Neural progenitor cell (in vitro differentiated cells): ENCODE results near the gene KIF26B. TPM values are rescaled to one million over a fixed set of nuclear protein-coding genes. Genes with fewer than 3 reads are reported as not detected.
A peak's percentile ranks its signal among the peaks of the same experiment; 100 is the strongest.
"Not testable (repeated sequence)": the region's sequence is repeated elsewhere in the genome, so short reads cannot be mapped to it uniquely, and the experiment has no call there.

Source experiments
- DNase-seq: peaks from one replicate; pipeline ENCODE4 v3.0.0-alpha.2; 2016; ENCODE audit warnings: low spot score
- H2AFZ ChIP-seq: fragments of 200-600 bp; sonication (generic); replicated peaks from 2 replicates; pipeline ENCODE4 v1.6.1; 2016; ENCODE audit warnings: antibody characterized with exemption
- H3F3A ChIP-seq: fragments of 200-600 bp; sonication (generic); 2 replicates; pipeline ENCODE4 v1.6.1; 2016; ENCODE audit warnings: antibody characterized with exemption, low read depth
- H3K27ac ChIP-seq: fragments of 200-600 bp; sonication (generic); 2 replicates; pipeline ENCODE4 v1.5.1; 2016; ENCODE audit warnings: mild to moderate bottlenecking
- H3K27me3 ChIP-seq: fragments of 200-600 bp; sonication (generic); 2 replicates; pipeline ENCODE4 v1.6.1; 2016; ENCODE audit warnings: mild to moderate bottlenecking, moderate library complexity
- H3K36me3 ChIP-seq: fragments of 200-600 bp; sonication (generic); 2 replicates; pipeline ENCODE4 v1.5.1; 2016
- H3K4me1 ChIP-seq: fragments of 200-600 bp; sonication (generic); 2 replicates; pipeline ENCODE4 v1.6.1; 2016; ENCODE audit warnings: mixed run types
- H3K4me2 ChIP-seq: fragments of 200-600 bp; sonication (generic); 2 replicates; pipeline ENCODE4 v1.6.1; 2016
- H3K4me3 ChIP-seq: fragments of 200-600 bp; sonication (generic); 2 replicates; pipeline ENCODE4 v1.5.1; 2016
- H3K79me2 ChIP-seq: fragments of 200-600 bp; sonication (generic); 2 replicates; pipeline ENCODE4 v1.6.1; 2016; ENCODE audit warnings: low read depth
- H3K9ac ChIP-seq: fragments of 200-600 bp; sonication (generic); 2 replicates; pipeline ENCODE4 v1.6.1; 2016
- H3K9me3 ChIP-seq: fragments of 200-600 bp; sonication (generic); 2 replicates; pipeline ENCODE4 v1.5.1; 2016; ENCODE audit warnings: low read depth
- H4K20me1 ChIP-seq: fragments of 200-600 bp; sonication (generic); 2 replicates; pipeline ENCODE4 v1.6.1; 2016; ENCODE audit warnings: low read depth
- H3K27ac Mint-ChIP-seq: 3 replicates; pipeline ENCODE4 v1.8.0; 2021; ENCODE audit warnings: mixed read lengths
- H3K27me3 Mint-ChIP-seq: 2 replicates; pipeline ENCODE4 v1.8.0; 2022; ENCODE audit warnings: low read depth, mild to moderate bottlenecking, inconsistent platforms, moderate library complexity, mixed read lengths; ENCODE audit not compliant: insufficient read depth
- H3K36me3 Mint-ChIP-seq: 3 replicates; pipeline ENCODE4 v1.8.0; 2021; ENCODE audit warnings: mixed read lengths
- H3K4me1 Mint-ChIP-seq: 3 replicates; pipeline ENCODE4 v1.8.0; 2021; ENCODE audit warnings: mixed read lengths
- H3K4me3 Mint-ChIP-seq: 3 replicates; pipeline ENCODE4 v1.8.0; 2021; ENCODE audit warnings: mild to moderate bottlenecking, moderate library complexity, mixed read lengths
- H3K9me3 Mint-ChIP-seq: 3 replicates; pipeline ENCODE4 v1.8.0; 2020; ENCODE audit warnings: mixed read lengths
- CTCF ChIP-seq: fragments of 200-600 bp; sonication (generic); IDR thresholded peaks from 2 replicates; pipeline ENCODE4 v1.5.1; 2017; ENCODE audit warnings: antibody characterized with exemption, mild to moderate bottlenecking
- EZH2 ChIP-seq: fragments of 200-600 bp; sonication (generic); IDR thresholded peaks from 2 replicates; pipeline ENCODE4 v1.6.1; 2017; ENCODE audit warnings: antibody characterized with exemption, mild to moderate bottlenecking, moderate library complexity
- EZH2phosphoT487 ChIP-seq: fragments of 200-600 bp; sonication (generic); IDR thresholded peaks from 2 replicates; pipeline ENCODE4 v1.6.1; 2017; ENCODE audit warnings: antibody characterized with exemption
- total RNA-seq: library from RNA; depleted of rRNA; stranded (reverse); fragments of >200 nt; gene quantifications from 2 replicates; pipeline ENCODE4 v1.2.3, GENCODE V29; 2015; ENCODE audit warnings: low replicate concordance

KIF26B gene
- total RNA-seq, 1 donor from 2014 or later, result 0.47 TPM

DNA sequence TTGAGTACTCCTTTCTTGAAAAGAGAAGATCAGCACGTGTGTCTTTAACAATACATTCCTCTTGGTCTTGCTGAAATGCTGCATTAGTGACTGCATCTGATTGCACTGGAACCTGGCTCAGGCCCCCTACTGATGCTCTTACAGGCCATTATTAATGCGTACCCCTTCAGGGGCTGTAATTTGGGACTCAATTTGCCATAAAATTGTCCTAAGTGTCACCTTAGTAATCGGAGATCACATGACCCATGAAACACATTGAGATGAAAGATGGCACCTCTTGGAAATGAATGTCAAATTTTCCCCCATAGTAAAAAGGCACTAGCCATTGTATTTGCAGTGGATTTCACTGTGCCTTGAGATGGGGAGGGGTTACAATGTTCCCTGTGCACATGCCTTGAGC lies 563.3 kb downstream of the KIF26B start:
- no peaks in the 10 kb centered on the region for H3K9me3 Mint-ChIP-seq
- H3K27ac Mint-ChIP-seq, result peak overlapping the region; percentile 42
- no peak overlapping the region for H3K27ac ChIP-seq
- H3K4me1 Mint-ChIP-seq, result peaks cover 18% of the 10 kb centered on the region
- no peaks in the 10 kb centered on the region for H4K20me1 ChIP-seq
- DNase-seq, result no peak
- peaks cover 8% of the 10 kb centered on the region for H3K27me3 Mint-ChIP-seq
- H3K4me1 ChIP-seq, result peaks cover 6% of the 10 kb centered on the region
- no peaks in the 10 kb centered on the region for H3K36me3 Mint-ChIP-seq
- H3K9me3 ChIP-seq, result no peaks in the 10 kb centered on the region
- H3K4me3 ChIP-seq, result no peak overlapping the region
- no peak overlapping the region for H3K4me2 ChIP-seq
- no peaks in the 10 kb centered on the region for H3K79me2 ChIP-seq
- no peak for TF ChIP-seq EZH2phosphoT487
- no peak for TF ChIP-seq EZH2
- no peak for TF ChIP-seq CTCF
- no peaks in the 10 kb centered on the region for H3F3A ChIP-seq
- H2AFZ ChIP-seq, result no peak overlapping the region
- H3K9ac ChIP-seq, result no peak overlapping the region
- no peaks in the 10 kb centered on the region for H3K27me3 ChIP-seq
- H3K36me3 ChIP-seq, result no peaks in the 10 kb centered on the region
- H3K4me3 Mint-ChIP-seq, result no peak overlapping the region

DNA sequence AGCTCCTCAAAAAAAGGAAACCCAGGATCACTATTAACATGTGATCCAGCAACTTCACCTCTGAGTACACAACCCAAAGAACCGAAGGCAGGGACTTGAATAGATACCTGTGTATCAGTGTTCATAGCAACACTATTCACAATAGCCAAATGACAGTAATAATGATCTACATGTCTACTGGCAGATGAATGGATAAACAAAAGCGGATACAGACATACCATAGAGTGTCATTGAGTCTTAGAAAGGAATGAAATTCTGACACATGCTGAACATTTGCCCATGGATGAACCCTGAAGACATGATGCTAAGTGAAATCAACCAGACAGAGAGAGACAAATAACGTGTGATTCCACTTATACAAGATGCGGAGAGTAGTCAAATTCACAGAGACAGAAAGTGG lies 564.2 kb downstream of the KIF26B start:
- TF ChIP-seq CTCF (no peak), EZH2phosphoT487 (no peak), EZH2 (no peak)
- Histone ChIP-seq H3K27me3 (no peaks in the 10 kb centered on the region), H3F3A (no peaks in the 10 kb centered on the region), H2AFZ (no peak overlapping the region), H3K4me2 (no peak overlapping the region), H3K9me3 (no peaks in the 10 kb centered on the region), H3K36me3 (no peaks in the 10 kb centered on the region), H3K79me2 (no peaks in the 10 kb centered on the region), H4K20me1 (no peaks in the 10 kb centered on the region), H3K27ac (no peak overlapping the region), H3K9ac (no peak overlapping the region), H3K4me3 (no peak overlapping the region), H3K4me1 (peaks cover 6% of the 10 kb centered on the region)
- DNase-seq, result no peak
- H3K4me3 Mint-ChIP-seq, result no peak overlapping the region
- H3K27me3 Mint-ChIP-seq, result peaks cover 6% of the 10 kb centered on the region
- H3K36me3 Mint-ChIP-seq, result no peaks in the 10 kb centered on the region
- H3K27ac Mint-ChIP-seq, result no peak overlapping the region
- peaks cover 18% of the 10 kb centered on the region for H3K4me1 Mint-ChIP-seq
- H3K9me3 Mint-ChIP-seq, result no peaks in the 10 kb centered on the region

DNA sequence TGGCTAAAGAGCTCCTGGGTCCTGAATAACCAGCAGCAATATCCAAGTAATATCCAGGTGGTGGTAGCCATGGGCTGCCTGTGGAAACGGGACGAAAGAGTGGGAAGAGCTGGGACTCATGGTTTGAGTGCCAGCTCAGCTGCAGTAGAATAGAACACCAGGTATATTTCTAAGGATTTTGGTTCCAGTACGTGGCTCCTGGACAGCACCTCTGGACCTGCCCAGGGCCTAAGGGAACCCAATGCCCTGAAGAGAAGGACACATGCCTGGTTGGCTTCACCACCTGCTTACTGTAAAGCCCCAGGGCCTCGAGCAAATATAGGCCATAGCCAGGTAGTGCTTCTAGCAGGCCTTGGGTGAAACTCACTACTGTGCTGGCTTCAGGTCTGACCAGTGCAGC lies 566.7 kb downstream of the KIF26B start:
- Mint-ChIP-seq H3K4me3 (no peak overlapping the region), H3K27me3 (peaks cover 4% of the 10 kb centered on the region), H3K36me3 (no peaks in the 10 kb centered on the region), H3K27ac (no peak overlapping the region), H3K9me3 (peaks cover 9% of the 10 kb centered on the region), H3K4me1 (peaks cover 7% of the 10 kb centered on the region)
- H3K79me2 ChIP-seq, result no peaks in the 10 kb centered on the region
- no peak overlapping the region for H2AFZ ChIP-seq
- H3K4me1 ChIP-seq, result peaks cover 6% of the 10 kb centered on the region
- no peak overlapping the region for H3K4me3 ChIP-seq
- H3K9me3 ChIP-seq, result no peaks in the 10 kb centered on the region
- no peak overlapping the region for H3K27ac ChIP-seq
- H3K36me3 ChIP-seq, result no peaks in the 10 kb centered on the region
- DNase-seq, result no peak
- no peak overlapping the region for H3K4me2 ChIP-seq
- no peaks in the 10 kb centered on the region for H4K20me1 ChIP-seq
- H3K9ac ChIP-seq, result no peak overlapping the region
- no peaks in the 10 kb centered on the region for H3K27me3 ChIP-seq
- H3F3A ChIP-seq, result no peaks in the 10 kb centered on the region
- TF ChIP-seq CTCF (no peak), EZH2 (no peak), EZH2phosphoT487 (no peak)

DNA sequence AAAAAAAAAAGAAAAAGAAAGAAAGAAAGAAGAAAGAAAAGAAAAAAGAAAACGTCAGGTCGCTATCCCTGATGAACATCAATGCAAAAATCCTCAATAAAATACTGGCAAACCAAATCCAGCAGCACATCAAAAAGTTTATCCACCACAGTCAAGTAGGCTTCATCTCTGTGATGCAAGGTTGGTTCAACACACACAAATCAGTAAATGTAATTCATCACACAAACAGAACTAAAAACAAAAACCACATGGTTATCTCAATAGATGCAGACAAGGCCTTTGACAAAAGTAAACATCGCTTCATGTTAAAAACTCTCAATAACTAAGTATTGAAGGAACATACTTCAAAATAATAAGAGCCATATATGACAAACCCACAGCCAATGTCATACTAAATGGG lies 573.2 kb downstream of the KIF26B start:
- H3K4me3 ChIP-seq, H4K20me1 ChIP-seq, H3K4me2 ChIP-seq, H3K27me3 Mint-ChIP-seq, H3K9me3 ChIP-seq, H3K4me1 ChIP-seq, H3K36me3 ChIP-seq, H3K79me2 ChIP-seq, DNase-seq, H3K27ac Mint-ChIP-seq, H3K27ac ChIP-seq, H3K4me1 Mint-ChIP-seq, H2AFZ ChIP-seq, H3F3A ChIP-seq, H3K4me3 Mint-ChIP-seq, H3K36me3 Mint-ChIP-seq, H3K9ac ChIP-seq, H3K27me3 ChIP-seq: not testable (repeated sequence)
- peaks cover 33% of the 10 kb centered on the region for H3K9me3 Mint-ChIP-seq
